HuH-7.5 (cell line): ENCODE measurements around the gene VMP1.
"Not testable (repeated sequence)": the region's sequence is repeated elsewhere in the genome, so short reads cannot be mapped to it uniquely, and the experiment has no call there.

ENCODE experiments used
- DNase-seq: peaks from one replicate; pipeline ENCODE4 v3.0.0; 2011; ENCODE audit warnings: low spot score

The VMP1 gene

GRCh38 chr17:59780548-59780947 lies 73.1 kb downstream of the VMP1 start:
- DNase-seq, result not testable (repeated sequence)

- no peak for DNase-seq
Measured at GRCh38 chr17:59783221-59784047, 76.0 kb downstream of the VMP1 start.

GRCh38 chr17:59785091-59785799 lies 77.8 kb downstream of the VMP1 start:
- DNase-seq, result no peak

- DNase-seq, result no peak
Measured at GRCh38 chr17:59786213-59786535, 78.7 kb downstream of the VMP1 start.

- peak; percentile 56 for DNase-seq
Measured at GRCh38 chr17:59786536-59787319, 79.3 kb downstream of the VMP1 start.

- not testable (repeated sequence) for DNase-seq
Measured at GRCh38 chr17:59789849-59790248, 82.4 kb downstream of the VMP1 start.

- not testable (repeated sequence) for DNase-seq
Measured at GRCh38 chr17:59790418-59790817, 83.0 kb downstream of the VMP1 start.

GRCh38 chr17:59790910-59791309 lies 83.5 kb downstream of the VMP1 start:
- DNase-seq, result no peak

- DNase-seq, result no peak
Measured at GRCh38 chr17:59791603-59792457, 84.4 kb downstream of the VMP1 start.

- not testable (repeated sequence) for DNase-seq
Measured at GRCh38 chr17:59792458-59792823, 85.0 kb downstream of the VMP1 start.

GRCh38 chr17:59793205-59793604 lies 85.8 kb downstream of the VMP1 start:
- DNase-seq, result no peak

GRCh38 chr17:59796138-59796537 lies 88.7 kb downstream of the VMP1 start:
- DNase-seq, result no peak

- DNase-seq, result no peak
Measured at GRCh38 chr17:59796785-59797205, 89.3 kb downstream of the VMP1 start.

GRCh38 chr17:59798111-59798510 lies 90.7 kb downstream of the VMP1 start:
- DNase-seq, result no peak

- DNase-seq, result no peak
Measured at GRCh38 chr17:59800530-59800942, 93.1 kb downstream of the VMP1 start.

GRCh38 chr17:59802160-59802559 lies 94.7 kb downstream of the VMP1 start:
- no peak for DNase-seq

GRCh38 chr17:59804901-59805465 lies 97.5 kb downstream of the VMP1 start:
- no peak for DNase-seq

- DNase-seq, result not testable (repeated sequence)
Measured at GRCh38 chr17:59806322-59806721, 98.9 kb downstream of the VMP1 start.

- DNase-seq, result no peak
Measured at GRCh38 chr17:59807892-59808509, 100.5 kb downstream of the VMP1 start.

- DNase-seq, result no peak
Measured at GRCh38 chr17:59810894-59811153, 103.4 kb downstream of the VMP1 start.

- no peak for DNase-seq
Measured at GRCh38 chr17:59811209-59811608, 103.8 kb downstream of the VMP1 start.
